Astrocyte of the cerebellum (primary cell): Measurements from ENCODE around the gene CENPF.

ENCODE experiments used
- DNase-seq: peaks from one replicate; pipeline ENCODE4 v3.0.0-alpha.2; 2011; ENCODE audit warnings: low read depth
- H3K4me3 ChIP-seq: 2 replicates; pipeline ENCODE4 v1.5.1; 2011; ENCODE audit warnings: mild to moderate bottlenecking, low read depth, low read length, moderate library complexity
- in situ Hi-C: cut with HindIII; loops from 2 replicates; pipeline ENCODE4 v1.10.0; 2017; ENCODE audit warnings: low sequenced_read_pairs
- TF ChIP-seq, protein P1 (sequence below): IDR thresholded peaks from 2 replicates; pipeline ENCODE4 v1.5.1; 2012; ENCODE audit warnings: low read length, low read depth, moderate library complexity, mild to moderate bottlenecking; ENCODE audit errors: missing control alignments

The CENPF gene

DNA sequence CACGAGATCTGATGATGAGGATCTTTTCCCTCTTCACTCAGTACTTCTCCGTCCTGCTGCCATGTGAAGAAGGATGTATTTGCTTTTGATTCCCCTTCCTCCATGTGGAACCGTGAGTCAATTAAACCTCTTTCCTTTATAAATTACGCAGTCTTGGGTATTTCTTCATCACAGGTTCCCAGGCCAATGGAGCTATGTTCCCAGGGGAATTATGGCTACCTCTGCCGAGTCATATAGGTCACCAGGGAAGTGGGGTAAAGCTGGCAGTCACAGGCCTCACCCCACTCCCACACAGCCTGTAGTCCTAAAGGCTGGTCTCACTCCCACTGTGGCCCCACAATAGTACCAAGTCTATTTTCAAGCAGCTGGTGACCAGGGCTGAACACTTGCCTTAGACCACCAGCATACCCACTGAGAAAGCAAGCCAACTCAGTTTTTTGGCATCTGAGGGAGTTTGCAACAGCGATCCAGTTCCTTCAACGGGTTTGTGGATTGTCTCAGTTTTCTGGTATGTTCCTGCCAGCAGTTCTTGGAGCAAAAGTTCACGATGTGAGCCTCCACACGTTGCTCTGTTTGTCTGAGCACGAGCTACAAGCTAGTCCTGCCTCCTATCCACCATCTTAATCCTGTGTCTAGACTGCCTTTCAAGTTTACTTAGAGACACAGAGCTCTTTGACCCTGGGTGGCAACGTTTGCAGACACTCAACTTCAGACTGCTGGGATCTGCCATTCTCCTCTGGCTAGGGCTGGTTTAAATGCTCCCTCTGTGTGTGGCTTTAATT lies 104.5 kb downstream of the CENPF start:
- no peak overlapping the region for H3K4me3 ChIP-seq
- DNase-seq = no peak
- in situ Hi-C loops = no loop called here
- TF ChIP-seq, protein P1, sequence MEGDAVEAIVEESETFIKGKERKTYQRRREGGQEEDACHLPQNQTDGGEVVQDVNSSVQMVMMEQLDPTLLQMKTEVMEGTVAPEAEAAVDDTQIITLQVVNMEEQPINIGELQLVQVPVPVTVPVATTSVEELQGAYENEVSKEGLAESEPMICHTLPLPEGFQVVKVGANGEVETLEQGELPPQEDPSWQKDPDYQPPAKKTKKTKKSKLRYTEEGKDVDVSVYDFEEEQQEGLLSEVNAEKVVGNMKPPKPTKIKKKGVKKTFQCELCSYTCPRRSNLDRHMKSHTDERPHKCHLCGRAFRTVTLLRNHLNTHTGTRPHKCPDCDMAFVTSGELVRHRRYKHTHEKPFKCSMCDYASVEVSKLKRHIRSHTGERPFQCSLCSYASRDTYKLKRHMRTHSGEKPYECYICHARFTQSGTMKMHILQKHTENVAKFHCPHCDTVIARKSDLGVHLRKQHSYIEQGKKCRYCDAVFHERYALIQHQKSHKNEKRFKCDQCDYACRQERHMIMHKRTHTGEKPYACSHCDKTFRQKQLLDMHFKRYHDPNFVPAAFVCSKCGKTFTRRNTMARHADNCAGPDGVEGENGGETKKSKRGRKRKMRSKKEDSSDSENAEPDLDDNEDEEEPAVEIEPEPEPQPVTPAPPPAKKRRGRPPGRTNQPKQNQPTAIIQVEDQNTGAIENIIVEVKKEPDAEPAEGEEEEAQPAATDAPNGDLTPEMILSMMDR = no peak

DNA sequence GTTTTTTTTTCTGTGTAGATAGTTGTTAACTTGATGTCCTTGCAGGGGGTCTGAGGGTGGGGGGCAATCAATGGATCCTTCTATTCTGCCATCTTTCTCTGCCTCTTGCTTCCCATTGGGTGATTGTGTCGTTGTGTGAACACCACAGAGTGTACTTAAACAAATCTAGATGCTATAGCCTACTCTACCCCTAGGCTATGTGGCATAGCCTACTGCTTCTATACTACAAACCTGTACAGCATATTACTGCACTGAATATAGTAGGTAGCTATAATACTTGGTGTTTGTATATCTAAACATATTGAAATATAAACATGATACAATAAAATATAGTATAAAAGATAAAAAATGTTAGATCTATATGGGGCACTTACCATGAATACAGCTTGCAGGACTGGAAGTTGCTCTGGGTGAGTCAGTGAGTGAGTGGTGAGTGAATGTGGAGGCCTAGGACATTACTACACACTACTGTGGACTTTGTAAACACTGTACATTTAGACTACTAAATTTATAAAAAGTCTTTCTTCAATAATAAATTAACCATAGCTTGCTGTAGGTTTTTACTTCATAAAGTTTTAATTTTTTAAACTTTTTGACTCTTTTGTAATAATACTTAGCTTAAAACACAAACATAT lies 105.4 kb downstream of the CENPF start:
- H3K4me3 ChIP-seq = no peak overlapping the region
- in situ Hi-C loops = no loop called here
- TF ChIP-seq, protein P1 = no peak
- DNase-seq = no peak

DNA sequence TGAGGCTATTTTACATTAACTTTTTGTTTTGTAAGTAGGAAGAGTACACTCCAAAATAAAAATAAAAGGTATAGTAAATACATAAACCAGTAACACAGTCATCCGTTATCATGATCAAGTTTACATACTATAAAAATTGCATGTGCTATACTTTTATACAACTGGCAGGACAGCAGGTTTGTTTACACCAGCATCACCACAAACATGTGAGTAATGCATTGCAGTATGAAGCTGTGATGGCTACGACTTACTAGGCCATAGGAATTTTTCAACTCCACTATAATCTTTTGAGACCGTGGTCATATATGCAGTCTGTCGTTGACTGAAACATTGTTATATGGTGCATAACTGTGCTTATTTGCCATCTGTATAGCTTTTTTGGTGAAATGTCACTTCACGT lies 106.2 kb downstream of the CENPF start:
- TF ChIP-seq, protein P1 = no peak
- in situ Hi-C loops = no loop called here
- no peak overlapping the region for H3K4me3 ChIP-seq
- no peak for DNase-seq

DNA sequence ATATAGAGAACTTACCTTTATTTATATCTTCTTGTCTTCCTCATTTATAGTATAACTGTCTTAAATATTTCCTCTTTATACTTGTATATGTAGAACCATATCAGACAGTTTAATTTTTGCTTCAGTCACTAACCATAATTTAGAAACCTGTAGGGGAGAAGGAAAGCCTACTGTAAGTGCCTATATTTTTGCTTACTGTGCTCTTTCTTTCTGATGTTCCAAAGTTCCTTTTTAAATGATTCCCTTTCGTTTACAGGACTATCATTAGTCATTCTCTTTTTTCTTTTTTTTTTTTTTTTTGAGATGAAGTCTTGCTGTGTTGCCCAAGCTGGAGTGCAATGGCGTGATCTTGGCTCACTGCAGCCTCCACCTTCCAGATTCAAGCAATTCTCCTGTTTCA lies 109.7 kb downstream of the CENPF start:
- in situ Hi-C loops = no loop called here
- no peak for DNase-seq
- TF ChIP-seq, protein P1 = no peak
- H3K4me3 ChIP-seq = no peak overlapping the region
